Islet precursor cell (in vitro differentiated cells): ENCODE results near the gene SMTNL2.
A peak's percentile ranks its signal among the peaks of the same experiment; 100 is the strongest.
"Not testable (repeated sequence)": the region's sequence is repeated elsewhere in the genome, so short reads cannot be mapped to it uniquely, and the experiment has no call there.

Experiments
- DNase-seq: peaks from one replicate; pipeline ENCODE4 v3.0.0-alpha.2; 2018

The SMTNL2 gene

GRCh38 chr17:4560837-4561256, 23.5 kb upstream of the SMTNL2 start:
- DNase-seq, result no peak

- DNase-seq, result no peak
Measured at GRCh38 chr17:4562015-4562969, 22.0 kb upstream of the SMTNL2 start.

- peak; percentile 85 for DNase-seq
Measured at GRCh38 chr17:4565209-4566141, 18.9 kb upstream of the SMTNL2 start.

DNA sequence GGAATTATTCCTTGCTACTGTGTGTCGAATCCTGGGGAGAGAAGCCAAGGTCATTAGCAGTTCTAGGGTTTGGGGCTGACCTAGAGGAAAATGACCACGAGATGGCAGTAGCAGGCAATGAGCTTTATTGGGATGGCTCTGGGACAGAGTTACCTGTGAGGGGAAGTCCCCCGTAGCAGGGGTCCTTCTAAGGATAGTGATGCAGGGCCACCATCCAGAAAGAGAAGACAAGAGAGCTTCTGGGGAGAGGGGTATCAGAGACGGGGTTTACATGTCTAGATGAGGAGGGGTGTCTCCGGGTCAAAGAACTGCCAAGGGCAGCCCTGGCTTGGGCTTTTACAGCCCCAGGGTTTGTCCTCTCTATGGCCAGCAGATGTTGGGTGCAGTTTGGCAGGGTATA, 17.5 kb upstream of the SMTNL2 start:
- DNase-seq, result peak; percentile 90

GRCh38 chr17:4569591-4569990, 14.7 kb upstream of the SMTNL2 start:
- no peak for DNase-seq

- DNase-seq, result no peak
Measured at GRCh38 chr17:4572131-4572530, 12.2 kb upstream of the SMTNL2 start.

DNA sequence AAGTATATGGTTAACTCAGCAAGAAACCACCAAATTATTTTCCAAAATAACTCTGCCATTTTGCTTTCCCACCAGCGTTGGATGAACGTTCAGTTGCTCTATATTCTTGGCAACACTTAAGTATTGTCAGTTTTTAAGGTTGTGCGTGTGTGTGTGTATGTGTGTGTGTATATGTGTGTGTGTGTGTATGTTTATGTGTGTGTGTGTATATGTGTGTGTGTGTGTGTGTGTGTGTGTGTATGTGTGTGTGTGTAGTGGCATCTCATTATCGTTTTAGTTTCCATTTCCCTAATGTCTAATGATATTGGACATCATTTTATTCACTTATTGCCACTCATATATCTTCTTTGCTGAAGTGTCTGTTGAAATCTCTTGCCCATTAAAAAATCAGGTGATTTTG, 11.2 kb upstream of the SMTNL2 start:
- DNase-seq, result no peak

GRCh38 chr17:4573669-4574068, 10.7 kb upstream of the SMTNL2 start:
- no peak for DNase-seq

GRCh38 chr17:4574448-4575045, 9.8 kb upstream of the SMTNL2 start:
- DNase-seq, result no peak

GRCh38 chr17:4576161-4576558, 8.2 kb upstream of the SMTNL2 start:
- no peak for DNase-seq

DNA sequence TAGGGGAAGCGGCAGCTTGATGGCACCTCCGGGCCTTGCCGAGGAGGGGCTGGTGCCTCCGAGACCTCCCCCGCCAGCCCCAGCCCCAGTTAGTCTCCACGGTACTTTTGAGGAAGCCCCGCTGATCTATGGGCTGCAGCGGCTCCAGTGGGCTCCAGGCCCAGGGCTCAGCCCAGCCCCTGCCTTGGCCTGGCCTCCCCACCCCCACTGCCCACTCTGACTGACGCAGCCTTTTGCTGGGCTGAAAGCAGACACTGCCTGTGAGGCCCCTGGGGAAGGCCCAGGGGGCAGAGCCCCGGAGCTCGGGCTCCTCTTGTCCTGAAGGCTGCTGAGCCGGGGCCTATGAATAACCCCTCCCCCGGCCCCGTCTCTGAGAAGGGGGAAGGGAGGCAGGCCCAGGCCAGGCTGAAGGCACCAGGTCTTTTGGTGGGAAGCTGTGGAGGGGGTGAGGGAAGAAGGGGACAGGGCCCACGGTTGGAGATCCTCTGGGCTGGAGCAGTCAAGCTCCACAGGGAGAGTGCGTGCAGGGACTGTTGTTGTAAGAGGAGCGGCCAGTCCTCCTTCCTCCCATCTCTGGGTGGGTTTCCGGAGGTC, 7.5 kb upstream of the SMTNL2 start:
- peak; percentile 96 for DNase-seq

DNA sequence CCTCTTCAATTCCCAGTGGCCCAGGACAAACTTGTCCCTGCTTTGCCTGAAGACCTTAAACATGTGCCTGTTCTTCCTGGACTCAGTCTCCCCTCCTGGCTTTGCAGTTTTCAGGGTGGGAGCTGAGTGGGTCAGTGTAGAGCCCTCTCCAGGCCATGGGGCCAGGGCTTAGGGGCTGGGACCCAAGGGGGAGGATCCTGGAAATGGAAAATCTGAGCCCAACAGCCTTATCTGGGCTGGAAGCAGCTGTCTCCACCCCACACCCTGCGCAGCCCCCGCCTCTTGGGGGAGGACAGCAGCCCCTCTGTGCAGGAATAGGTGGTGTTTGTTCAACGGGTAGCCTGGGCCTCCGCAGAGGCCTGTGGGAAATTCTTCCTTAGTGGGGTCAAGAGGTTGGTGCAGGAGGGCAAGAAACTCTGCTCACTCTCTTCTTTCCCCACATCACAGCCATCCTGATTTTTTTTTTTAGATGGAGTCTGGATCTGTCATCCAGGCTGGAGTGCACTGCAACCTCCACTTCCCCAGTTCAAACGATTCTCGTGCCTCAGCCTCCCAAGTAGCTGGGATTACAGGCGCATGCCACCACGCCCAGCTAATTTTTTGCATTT, 6.8 kb upstream of the SMTNL2 start:
- DNase-seq, result no peak

DNA sequence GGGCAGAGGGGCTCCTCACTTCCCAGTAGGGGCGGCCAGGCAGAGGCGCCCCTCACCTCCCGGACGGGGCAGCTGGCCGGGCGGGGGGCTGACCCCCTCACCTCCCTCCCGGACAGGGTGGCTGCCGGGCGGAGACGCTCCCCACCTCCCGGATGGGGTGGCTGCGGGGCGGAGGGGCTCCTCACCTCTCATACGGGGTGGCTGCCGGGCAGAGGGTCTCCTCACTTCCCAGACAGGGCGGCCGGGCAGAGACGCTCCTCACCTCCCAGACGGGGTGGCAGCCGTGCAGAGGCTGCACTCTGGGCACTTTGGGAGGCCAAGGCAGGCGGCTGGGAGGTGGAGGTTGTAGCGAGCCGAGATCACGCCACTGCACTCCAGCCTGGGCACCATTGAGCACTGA, 6.0 kb upstream of the SMTNL2 start:
- DNase-seq, result not testable (repeated sequence)

DNA sequence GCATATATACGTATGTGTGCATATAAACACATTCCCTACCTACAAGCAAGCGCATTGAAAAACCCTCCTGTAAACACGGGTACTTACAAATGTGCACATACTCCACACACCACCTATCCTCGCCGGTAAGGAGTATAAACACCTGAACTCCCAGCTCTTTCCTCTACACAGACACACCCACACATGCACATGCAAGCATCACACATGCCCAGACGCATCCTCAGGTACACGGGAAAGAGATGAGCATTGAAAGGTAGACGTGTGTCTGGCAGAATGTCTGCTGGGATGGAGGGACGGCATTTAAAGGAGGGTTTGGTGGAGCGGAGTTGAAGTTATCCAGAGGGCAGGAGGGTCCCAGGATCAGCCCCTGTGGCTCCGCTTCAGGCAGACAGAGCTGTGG, 4.7 kb upstream of the SMTNL2 start:
- DNase-seq, result no peak

- peak; percentile 83 for DNase-seq
Measured at GRCh38 chr17:4580291-4580690, 4.0 kb upstream of the SMTNL2 start.

DNA sequence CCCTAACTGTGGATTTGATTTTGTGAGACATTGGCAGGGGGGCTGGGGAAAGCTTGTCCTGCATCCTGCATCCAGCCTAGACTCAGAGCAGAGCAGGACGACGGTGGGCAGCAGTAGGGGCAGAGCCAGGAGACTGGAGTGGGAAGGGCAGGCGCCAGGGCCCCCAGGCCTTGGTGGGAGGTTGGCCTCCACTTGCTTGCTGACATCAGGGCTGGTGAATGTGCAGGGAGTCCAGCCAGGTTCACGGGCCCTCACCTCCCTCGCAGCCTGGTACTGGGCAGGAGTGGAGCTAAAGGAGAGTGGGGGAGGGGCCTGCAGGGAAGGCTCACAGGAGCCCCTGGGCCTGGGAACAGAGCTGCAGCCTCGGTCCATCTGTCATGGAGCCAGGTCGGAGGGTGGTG, 2.2 kb upstream of the SMTNL2 start:
- peak; percentile 76 for DNase-seq

GRCh38 chr17:4582691-4583090, 1.6 kb upstream of the SMTNL2 start:
- peak; percentile 79 for DNase-seq

DNA sequence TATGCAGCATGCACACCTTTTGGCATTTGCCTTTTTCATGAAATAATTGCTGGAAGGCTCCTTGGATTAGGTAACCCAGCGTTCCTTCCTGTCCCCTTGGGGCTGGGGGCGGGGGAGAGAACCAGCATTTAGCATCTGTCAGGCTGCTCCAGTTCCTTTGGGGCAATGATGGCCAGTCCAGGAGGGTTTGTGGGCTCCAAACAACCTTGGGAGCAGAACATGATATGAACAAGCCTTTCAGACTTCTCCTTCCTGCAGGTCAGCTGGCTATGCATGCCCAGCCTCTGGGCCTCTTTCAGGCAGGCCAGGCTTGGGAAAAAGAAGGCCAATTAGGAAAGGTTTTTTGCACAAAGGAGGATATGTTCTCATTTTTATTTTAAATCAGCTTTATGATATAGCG, 1.1 kb upstream of the SMTNL2 start:
- DNase-seq, result peak; percentile 51

DNA sequence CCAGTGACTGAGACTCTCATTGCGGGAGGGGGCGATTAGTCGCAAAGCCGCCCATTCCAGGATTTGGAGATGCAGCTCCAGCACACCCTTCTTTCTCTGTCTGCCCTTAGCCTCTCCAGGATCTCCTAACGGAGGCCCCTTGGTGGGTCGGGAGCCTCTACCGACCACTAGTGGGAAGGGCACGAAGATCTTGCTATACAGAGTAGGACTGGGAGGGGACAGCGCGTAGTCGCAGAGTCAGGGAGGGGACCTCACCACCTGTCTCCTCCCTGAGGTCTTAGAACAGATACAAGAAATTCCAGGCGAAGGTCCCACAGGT, 588 bp upstream of the SMTNL2 start:
- peak; percentile 94 for DNase-seq

- peak; percentile 74 for DNase-seq
Measured at GRCh38 chr17:4584917-4585637, 748 bp downstream of the SMTNL2 start.

GRCh38 chr17:4585638-4585994, 1.3 kb downstream of the SMTNL2 start:
- peak; percentile 64 for DNase-seq

GRCh38 chr17:4586043-4586442, 1.7 kb downstream of the SMTNL2 start:
- no peak for DNase-seq
